HepG2 (cell line): ENCODE data around the gene VEGFB. TPM values are rescaled to one million over a fixed set of nuclear protein-coding genes. Genes with fewer than 3 reads are reported as not detected.

Experiments used
- ATAC-seq: fragments of 200-7000 bp; cut with Tn5 transposase; 3 replicates; pipeline ENCODE4 v1.9.1; 2020; ENCODE audit warnings: mild to moderate bottlenecking, moderate library complexity
- BruUV-seq: library from RNA; stranded (reverse); fragments of 400-500 nt; replicated peaks from 2 replicates; lab custom pipeline; 2021; lab: Mats Ljungman, UMichigan
- CTCF ChIA-PET: fragments of 300-600 bp; formaldehyde crosslinking; extraction: SDS; loops from one replicate; lab custom pipeline; 2021; ENCODE audit warnings: low total read pairs, inconsistent platforms, low intra/inter-chr PET ratio; lab: Yijun Ruan, JAX
- POLR2A ChIA-PET: fragments of 350-600 bp; sonication (Branson Sonifier 250); formaldehyde crosslinking; loops from one replicate; lab custom pipeline; 2020; ENCODE audit warnings: antibody characterized with exemption, inconsistent platforms; lab: Yijun Ruan, JAX
- DNase-seq: peaks from one replicate; pipeline ENCODE4 v3.0.0-alpha.2; 2015; ENCODE audit warnings: low spot score
- FAIRE-seq: peaks from 3 replicates; lab custom pipeline; 2011; peaks lifted over from hg19 to GRCh38; lab: Jason Lieb, UNC
- H2AFZ ChIP-seq: one replicate; pipeline ENCODE4 v1.6.1; 2011; ENCODE audit warnings: low read length, inconsistent platforms
- H3K27ac ChIP-seq: fragments of 300-600 bp; 3 replicates; pipeline ENCODE4 v1.8.0; 2011; ENCODE audit warnings: mixed run types, mild to moderate bottlenecking, mixed read lengths, low read length, inconsistent platforms; ENCODE audit not compliant: insufficient read depth; ENCODE audit errors: extremely low read length
- H3K27me3 ChIP-seq, 2 experiments: fragments of 200-600 bp in 1 of 2; 2 replicates in 1 of 2; 3 replicates in 1 of 2; pipeline versions ENCODE4 v1.6.0 to v1.8.0; 2011; ENCODE audit warnings: low read length in 2 of 2, mild to moderate bottlenecking in 2 of 2, moderate library complexity in 2 of 2, inconsistent platforms in 1 of 2; ENCODE audit not compliant: insufficient read depth in 2 of 2, control insufficient read depth in 1 of 2
- H3K36me3 ChIP-seq, 2 experiments: fragments of 200-600 bp in 1 of 2; replicated peaks in 1 of 2; 2 replicates in 1 of 2; 3 replicates in 1 of 2; pipeline versions ENCODE4 v1.5.1 to v1.8.0; 2011; ENCODE audit warnings: low read length in 2 of 2, inconsistent platforms in 1 of 2; ENCODE audit not compliant: insufficient read depth in 2 of 2, control insufficient read depth in 1 of 2
- H3K4me1 ChIP-seq: 2 replicates; pipeline ENCODE4 v1.5.1; 2012; ENCODE audit warnings: low read length, inconsistent platforms; ENCODE audit not compliant: insufficient read depth
- H3K4me2 ChIP-seq: 2 replicates; pipeline ENCODE4 v1.6.0; 2011; ENCODE audit warnings: low read depth, low read length, inconsistent platforms
- H3K4me3 ChIP-seq, 3 experiments: fragments of 200-600 bp in 1 of 3; sonication (generic), shearing (Covaris generic) in 1 of 3; replicated peaks in 1 of 3; 2 replicates each; pipeline ENCODE4 v1.5.1; 2011 to 2016; ENCODE audit warnings: low read length in 3 of 3, inconsistent platforms in 2 of 3, low read depth in 2 of 3, mild to moderate bottlenecking in 2 of 3, control low read depth in 1 of 3, mixed read lengths in 1 of 3; ENCODE audit not compliant: insufficient read depth in 1 of 3
- H3K79me2 ChIP-seq: one replicate; pipeline ENCODE4 v1.6.1; 2011; ENCODE audit warnings: low read length, inconsistent platforms; ENCODE audit not compliant: insufficient read depth
- H3K9ac ChIP-seq: 2 replicates; pipeline ENCODE4 v1.6.0; 2011; ENCODE audit warnings: mild to moderate bottlenecking, low read depth, low read length, inconsistent platforms; ENCODE audit not compliant: insufficient read depth
- H3K9me3 ChIP-seq: 2 replicates; pipeline ENCODE4 v1.5.1; 2012; ENCODE audit warnings: mild to moderate bottlenecking, low read length
- H4K20me1 ChIP-seq: 2 replicates; pipeline ENCODE4 v1.6.0; 2011; ENCODE audit warnings: inconsistent platforms, mild to moderate bottlenecking, low read length, moderate library complexity; ENCODE audit not compliant: insufficient read depth
- ARID4A ChIP-seq: sonication (generic); formaldehyde crosslinking; IDR thresholded peaks from 2 replicates; pipeline ENCODE4 v1.5.0; 2020; ENCODE audit warnings: mild to moderate bottlenecking, missing genetic modification reagents, borderline replicate concordance
- IRF1 ChIP-seq: sonication (generic); formaldehyde crosslinking; IDR thresholded peaks from 2 replicates; pipeline ENCODE4 v1.4.0; 2020; ENCODE audit warnings: low read depth, mild to moderate bottlenecking, missing genetic modification reagents
- MED13 ChIP-seq: sonication (generic); formaldehyde crosslinking; IDR thresholded peaks from 2 replicates; pipeline ENCODE4 v1.5.0; 2020; ENCODE audit warnings: missing genetic modification reagents
- NFIB ChIP-seq: sonication (generic); formaldehyde crosslinking; IDR thresholded peaks from 2 replicates; pipeline ENCODE4 v1.9.0; 2021; ENCODE audit warnings: missing genetic modification reagents, mild to moderate bottlenecking, borderline replicate concordance
- SP1 ChIP-seq, 2 experiments: fragments of 450-650 bp in 1 of 2; sonication (generic) in 1 of 2; formaldehyde crosslinking in 1 of 2; IDR thresholded peaks; 2 replicates each; pipeline versions ENCODE4 v1.4.0 to v1.6.1; 2016 to 2020; ENCODE audit warnings: missing genetic modification reagents in 1 of 2
- THAP11 ChIP-seq: IDR thresholded peaks from 2 replicates; pipeline ENCODE4 v1.6.1; 2016; ENCODE audit warnings: missing biosample characterization, missing genetic modification reagents
- ZFP36L1 ChIP-seq: sonication (generic); formaldehyde crosslinking; IDR thresholded peaks from 2 replicates; pipeline ENCODE4 v1.8.0; 2022; ENCODE audit warnings: mild to moderate bottlenecking, missing genetic modification reagents, moderate library complexity
- ZGPAT ChIP-seq: IDR thresholded peaks from 2 replicates; pipeline ENCODE4 v1.6.1; 2016; ENCODE audit warnings: mild to moderate bottlenecking
- ZNF160 ChIP-seq: sonication (generic); formaldehyde crosslinking; IDR thresholded peaks from 2 replicates; pipeline ENCODE4 v1.8.0; 2022; ENCODE audit warnings: mild to moderate bottlenecking, inconsistent platforms, missing genetic modification reagents
- ZNF687 ChIP-seq: sonication (generic); formaldehyde crosslinking; IDR thresholded peaks from 2 replicates; pipeline ENCODE4 v1.5.1; 2020; ENCODE audit warnings: mild to moderate bottlenecking, missing genetic modification reagents, moderate library complexity
- ZNF768 ChIP-seq: sonication (generic); formaldehyde crosslinking; IDR thresholded peaks from 2 replicates; pipeline ENCODE4 v1.4.0; 2020; ENCODE audit warnings: missing genetic modification reagents
- ZSCAN30 ChIP-seq: sonication (generic); formaldehyde crosslinking; IDR thresholded peaks from 2 replicates; pipeline ENCODE4 v1.5.0; 2020; ENCODE audit warnings: mild to moderate bottlenecking, missing genetic modification reagents
- WGBS: methylation state at CpG from one replicate; pipeline ENCODE4 v1.1.6; 2017; ENCODE audit warnings: low lambda C conversion rate; 5-methylcytosine and 5-hydroxymethylcytosine counted together
- in situ Hi-C: cut with HindIII; loops from 2 replicates; pipeline ENCODE4 v1.10.0; 2017; ENCODE audit warnings: low pct_unique_long_range_greater_than_20kb; ENCODE audit not compliant: extremely low pct_ligation_motif_present
- intact Hi-C: fragments of 100-400 bp; cut with micrococcal nuclease; formaldehyde crosslinking; loops from one replicate; pipeline ENCODE4 v1.10.0; 2022; ENCODE audit not compliant: unreplicated experiment
- polyA plus RNA-seq, 8 experiments: library from polyadenylated mRNA; depleted of rRNA in 3 of 8; stranded (reverse) in 7 of 8; unstranded in 1 of 8; fragments of >200 nt; fragmentation: Illumina TruSeq in 4 of 8; extraction: Trizol in 4 of 8; gene quantifications; 2 replicates each; pipeline versions ENCODE4 v1.2.1 to v1.2.3, GENCODE V29; 2011 to 2016; ENCODE audit warnings: low read depth in 4 of 8, missing spikeins in 1 of 8, mixed read lengths in 1 of 8; ENCODE audit not compliant: insufficient read depth in 1 of 8
- total RNA-seq, 5 experiments: library from RNA; depleted of rRNA; stranded (reverse); fragments of >200 nt; fragmentation: Illumina TruSeq; extraction: Trizol; gene quantifications; 2 replicates each; pipeline ENCODE4 v1.2.3, GENCODE V29; 2016; ENCODE audit warnings: low read depth in 1 of 5

VEGFB gene
- total and polyA plus RNA-seq, 2 of the 13 experiments (the other 11 are each of a cell fraction or from before 2014, with no cell fraction given) = 9.0 to 11.3 TPM

- H3K4me1 ChIP-seq = peaks cover 51% of the 10 kb centered on the region
- POLR2A ChIA-PET = interaction anchor here (0.9 to 2.1 kb wide), 9 partner anchors 10 to 70 kb away, joined by 3 to 14 read pairs (median 6); partner anchors contain the start of genes ESRRA, FKBP2 and PRDX5
- TF ChIP-seq ZNF687 (peak; percentile 40), ZFP36L1 (CRISPR knock-in tag) (no peak), THAP11 (CRISPR knock-in tag) (no peak), ZNF768 (0 out of 2 replicates have a peak, but pooled peaks have one; percentile 11), SP1 (IDR thresholded peaks at IDR 0.05) (no peak), SP1 (CRISPR knock-in tag; IDR thresholded peaks at IDR 0.05) (peak; percentile 88), ARID4A (CRISPR knock-in tag) (peak; percentile 56; the same call in 1 of the 2 replicates), ZGPAT (CRISPR knock-in tag) (no peak), IRF1 (no peak), NFIB (CRISPR knock-in tag) (no peak), ZSCAN30 (CRISPR knock-in tag) (no peak), MED13 (CRISPR knock-in tag) (no peak), ZNF160 (CRISPR knock-in tag) (no peak)
These were observed 16.8 kb downstream of the VEGFB start, which contains the start of gene PLCB3 for GRCh38 chr11:64251016-64251752. TSS of gene PLCB3 (plus strand) at chr11:64251530. CDS start at chr11:64251650, 120 bp downstream.

More at GRCh38 chr11:64251016-64251752, 16.8 kb downstream of the VEGFB start, which contains the start of gene PLCB3:
- Histone ChIP-seq H3K4me2 (peak within 1 kb of the TSS; percentile 100), H3K36me3 (0 out of 5 replicates have a peak, but pooled peaks cover 1 to 7% of the 10 kb centered on the region in 2 experiments), H3K27me3 (no peaks in the 10 kb centered on the region; a peak in 1 of 5 replicates), H2AFZ (no peak within 1 kb of the TSS), H3K9me3 (no peaks in the 10 kb centered on the region), H3K27ac (no peak within 1 kb of the TSS), H3K9ac (peak within 1 kb of the TSS; percentile 70), H4K20me1 (no peaks in the 10 kb centered on the region), H3K79me2 (peaks cover 10% of the 10 kb centered on the region), H3K4me3 (peak within 1 kb of the TSS; percentile 68 to 88 (median 83))
- FAIRE-seq (no peak), DNase-seq (no peak), ATAC-seq (peak; percentile 39)
- CTCF ChIA-PET = no interaction called here
- intact Hi-C loops (loop anchor here (2.0 kb wide), 2 partner anchors 18 to 60 kb away; no protein-coding TSS in a partner anchor), in situ Hi-C loops (no loop called here)
- 0% methylated on average over 6 of the region's 75 CpGs for WGBS
- no TSS peak for BruUV-seq
